ENCODE data around the gene PTTG1.

DNA sequence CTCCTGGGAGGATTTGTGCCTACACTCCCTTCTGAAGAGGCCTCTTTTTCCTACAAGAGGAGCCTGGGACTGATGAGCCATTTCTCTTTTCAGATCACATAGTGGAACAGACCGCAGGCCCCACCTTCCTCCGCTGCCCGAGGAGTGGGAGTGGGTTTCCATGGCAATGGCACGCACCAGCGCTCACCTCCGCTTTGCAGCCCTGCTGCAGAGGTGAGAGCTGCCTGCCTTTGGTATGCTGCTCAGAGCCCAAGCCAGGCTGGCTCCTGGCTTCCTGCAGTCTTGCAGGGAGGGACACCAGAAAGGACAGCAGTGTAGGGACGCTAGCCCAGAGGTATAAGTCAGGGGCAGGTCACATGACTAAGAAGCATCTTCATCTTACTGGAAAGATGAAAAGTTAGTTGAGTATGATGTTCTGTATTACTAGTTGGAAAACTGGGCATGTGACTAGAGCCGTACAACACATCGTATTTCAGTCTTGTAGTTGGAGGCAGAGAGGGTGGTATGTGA, 12.4 kb downstream of the PTTG1 start:
- TF ChIP-seq, protein P1, sequence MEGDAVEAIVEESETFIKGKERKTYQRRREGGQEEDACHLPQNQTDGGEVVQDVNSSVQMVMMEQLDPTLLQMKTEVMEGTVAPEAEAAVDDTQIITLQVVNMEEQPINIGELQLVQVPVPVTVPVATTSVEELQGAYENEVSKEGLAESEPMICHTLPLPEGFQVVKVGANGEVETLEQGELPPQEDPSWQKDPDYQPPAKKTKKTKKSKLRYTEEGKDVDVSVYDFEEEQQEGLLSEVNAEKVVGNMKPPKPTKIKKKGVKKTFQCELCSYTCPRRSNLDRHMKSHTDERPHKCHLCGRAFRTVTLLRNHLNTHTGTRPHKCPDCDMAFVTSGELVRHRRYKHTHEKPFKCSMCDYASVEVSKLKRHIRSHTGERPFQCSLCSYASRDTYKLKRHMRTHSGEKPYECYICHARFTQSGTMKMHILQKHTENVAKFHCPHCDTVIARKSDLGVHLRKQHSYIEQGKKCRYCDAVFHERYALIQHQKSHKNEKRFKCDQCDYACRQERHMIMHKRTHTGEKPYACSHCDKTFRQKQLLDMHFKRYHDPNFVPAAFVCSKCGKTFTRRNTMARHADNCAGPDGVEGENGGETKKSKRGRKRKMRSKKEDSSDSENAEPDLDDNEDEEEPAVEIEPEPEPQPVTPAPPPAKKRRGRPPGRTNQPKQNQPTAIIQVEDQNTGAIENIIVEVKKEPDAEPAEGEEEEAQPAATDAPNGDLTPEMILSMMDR (IDR thresholded peaks at IDR 0.05; ENCODE audit: borderline replicate concordance, extremely low read depth, low read length, poor library complexity, severe bottlenecking): no peak
- no peak for TF ChIP-seq EZH2 (IDR thresholded peaks at IDR 0.05; ENCODE audit: borderline replicate concordance, low read depth, low read length, severe bottlenecking)

Data from DND-41 (cell line).